Endothelial cell of umbilical vein (primary cell): ENCODE measurements around the gene GAD2. TPM values are rescaled to one million over a fixed set of nuclear protein-coding genes. Genes with fewer than 3 reads are reported as not detected.

ENCODE experiments used
- BruUV-seq: library from RNA; stranded (reverse); fragments of 400-500 nt; replicated peaks from 2 replicates; lab custom pipeline; 2021; lab: Mats Ljungman, UMichigan
- CTCF ChIA-PET: fragments of 300-600, 350-600 bp; sonication (Branson Sonifier 250); formaldehyde crosslinking; loops from one replicate; lab custom pipeline; 2021; ENCODE audit warnings: antibody characterized with exemption, inconsistent platforms; lab: Charles Lee
- POLR2A ChIA-PET: fragments of 300-600, 350-600 bp; sonication (Branson Sonifier 250); formaldehyde crosslinking; loops from one replicate; lab custom pipeline; 2021; ENCODE audit warnings: antibody characterized with exemption, inconsistent platforms; lab: Charles Lee
- DNase-seq: peaks from one replicate; pipeline ENCODE4 v3.0.0-alpha.2; 2011; ENCODE audit warnings: low read depth, low spot score
- FAIRE-seq: peaks from 2 replicates; lab custom pipeline; 2011; peaks lifted over from hg19 to GRCh38; lab: Jason Lieb, UNC
- H2AFZ ChIP-seq: 2 replicates; pipeline ENCODE4 v1.6.0; 2012; ENCODE audit warnings: low read depth, low read length, control low read depth, inconsistent platforms
- H3K27ac ChIP-seq: 2 replicates; pipeline ENCODE4 v1.5.1; 2011; ENCODE audit warnings: low read depth, mild to moderate bottlenecking, control low read depth, low read length, moderate library complexity; ENCODE audit not compliant: insufficient read depth
- H3K27me3 ChIP-seq, 2 experiments: 2 replicates each; pipeline versions ENCODE4 v1.6.0 to v1.6.1; 2011; ENCODE audit warnings: low read length in 2 of 2, mixed read lengths in 1 of 2; ENCODE audit not compliant: control insufficient read depth in 2 of 2, insufficient read depth in 2 of 2
- H3K36me3 ChIP-seq, 2 experiments: 2 replicates in 1 of 2; 3 replicates in 1 of 2; pipeline ENCODE4 v1.5.1; 2011; ENCODE audit warnings: low read length in 2 of 2, mild to moderate bottlenecking in 1 of 2, moderate library complexity in 1 of 2; ENCODE audit not compliant: control insufficient read depth in 2 of 2, insufficient read depth in 2 of 2; ENCODE audit errors: extremely low read depth in 1 of 2
- H3K4me1 ChIP-seq: 3 replicates; pipeline ENCODE4 v1.5.1; 2011; ENCODE audit warnings: mild to moderate bottlenecking, low read length; ENCODE audit not compliant: control insufficient read depth, insufficient read depth; ENCODE audit errors: extremely low read depth
- H3K4me2 ChIP-seq: 2 replicates; pipeline ENCODE4 v1.6.1; 2011; ENCODE audit warnings: low read length, control low read depth, mixed read lengths; ENCODE audit not compliant: insufficient read depth
- H3K4me3 ChIP-seq, 3 experiments: fragments of 200-600 bp in 1 of 3; sonication (generic), shearing (Covaris generic) in 1 of 3; replicated peaks in 1 of 3; 2 replicates each; pipeline ENCODE4 v1.5.1; 2011 to 2016; ENCODE audit warnings: control low read depth in 3 of 3, low read length in 3 of 3, mild to moderate bottlenecking in 2 of 3, inconsistent platforms in 1 of 3, low read depth in 1 of 3, moderate library complexity in 1 of 3; ENCODE audit not compliant: insufficient read depth in 1 of 3
- H3K79me2 ChIP-seq: 2 replicates; pipeline ENCODE4 v1.6.0; 2012; ENCODE audit warnings: low read length, inconsistent platforms; ENCODE audit not compliant: control insufficient read depth, insufficient read depth
- H3K9ac ChIP-seq: replicated peaks from 2 replicates; pipeline ENCODE3; 2011; ENCODE audit warnings: low read length, control low read depth; ENCODE audit not compliant: insufficient read depth; ENCODE audit errors: extremely low read depth
- H3K9me1 ChIP-seq: replicated peaks from 3 replicates; pipeline ENCODE4 v1.6.0; 2011; ENCODE audit warnings: mild to moderate bottlenecking, low read length; ENCODE audit not compliant: control insufficient read depth, insufficient read depth; ENCODE audit errors: extremely low read depth
- H3K9me3 ChIP-seq: replicated peaks from 2 replicates; pipeline ENCODE4 v1.5.1; 2012; ENCODE audit warnings: low read length, inconsistent platforms; ENCODE audit not compliant: control insufficient read depth, insufficient read depth
- H4K20me1 ChIP-seq: replicated peaks from 2 replicates; pipeline ENCODE3; 2011; ENCODE audit warnings: mild to moderate bottlenecking, low read length; ENCODE audit not compliant: control insufficient read depth, insufficient read depth; ENCODE audit errors: extremely low read depth
- EZH2 ChIP-seq: IDR thresholded peaks from 2 replicates; pipeline ENCODE4 v1.6.1; 2012; ENCODE audit warnings: borderline replicate concordance, low read depth, mild to moderate bottlenecking, moderate library complexity, low read length, inconsistent platforms; ENCODE audit not compliant: severe bottlenecking
- FOS ChIP-seq: IDR thresholded peaks from 2 replicates; pipeline ENCODE4 v1.6.1; 2011; ENCODE audit warnings: mild to moderate bottlenecking, low read length, moderate library complexity, borderline replicate concordance; ENCODE audit not compliant: insufficient read depth
- GATA2 ChIP-seq: IDR thresholded peaks from 2 replicates; pipeline ENCODE4 v1.7.0; 2011; ENCODE audit warnings: low read depth, mild to moderate bottlenecking, moderate library complexity, mixed read lengths, low read length; ENCODE audit not compliant: insufficient read length, insufficient read depth
- JUN ChIP-seq: IDR thresholded peaks from 2 replicates; pipeline ENCODE4 v1.6.1; 2011; ENCODE audit warnings: borderline replicate concordance, low read depth; ENCODE audit not compliant: insufficient read length, insufficient read depth
- MYC ChIP-seq: IDR thresholded peaks from one replicate; pipeline ENCODE4 v1.6.1; 2011; ENCODE audit warnings: mild to moderate bottlenecking, low read depth, low read length
- POLR2A ChIP-seq: IDR thresholded peaks from 2 replicates; pipeline ENCODE4 v1.6.1; 2012; ENCODE audit warnings: low read depth, mild to moderate bottlenecking, control low read depth, low read length
- POLR2AphosphoS5 ChIP-seq: IDR thresholded peaks from 2 replicates; pipeline ENCODE4 v1.6.1; 2012; ENCODE audit warnings: low read depth, mild to moderate bottlenecking, control low read depth, low read length, moderate library complexity; ENCODE audit not compliant: insufficient read depth
- dilution Hi-C: fragments of 300-500 bp; cut with MboI; formaldehyde crosslinking; loops from one replicate; pipeline ENCODE4 v1.15.0; 2019; ENCODE audit warnings: low sequenced_read_pairs; ENCODE audit not compliant: extremely low pct_ligation_motif_present
- intact Hi-C: fragments of 100-400 bp; cut with micrococcal nuclease; formaldehyde crosslinking; loops from one replicate; pipeline ENCODE4 v1.10.0; 2022
- polyA plus RNA-seq, 4 experiments: library from polyadenylated mRNA; depleted of rRNA in 3 of 4; stranded (reverse) in 3 of 4; unstranded in 1 of 4; fragments of >200 nt; gene quantifications; 2 replicates each; pipeline versions ENCODE4 v1.2.1 to v1.2.3, GENCODE V29; 2011 to 2012; ENCODE audit warnings: missing spikeins in 1 of 4
- total RNA-seq: library from RNA; stranded (reverse); gene quantifications from 2 replicates; pipeline ENCODE4 v1.2.3, GENCODE V29; 2021
- TF ChIP-seq, protein P1 (sequence below): IDR thresholded peaks from 2 replicates; pipeline ENCODE4 v1.6.1; 2011; ENCODE audit not compliant: insufficient read depth, insufficient read length
- TF ChIP-seq, protein P2 (sequence below), 2 donors: IDR thresholded peaks; 1 replicate in 1 of 2; 2 replicates in 1 of 2; pipeline ENCODE4 v1.5.1; 2011; ENCODE audit warnings: low read length in 2 of 2, mild to moderate bottlenecking in 2 of 2, moderate library complexity in 2 of 2, control low read depth in 1 of 2, inconsistent platforms in 1 of 2, low read depth in 1 of 2; ENCODE audit not compliant: insufficient read depth in 1 of 2; ENCODE audit errors: extremely low read depth in 1 of 2

The GAD2 gene
- total and polyA plus RNA-seq, 2 donors (not counting 3 experiments of a cell fraction or from before 2014, with no cell fraction given): not detected

DNA sequence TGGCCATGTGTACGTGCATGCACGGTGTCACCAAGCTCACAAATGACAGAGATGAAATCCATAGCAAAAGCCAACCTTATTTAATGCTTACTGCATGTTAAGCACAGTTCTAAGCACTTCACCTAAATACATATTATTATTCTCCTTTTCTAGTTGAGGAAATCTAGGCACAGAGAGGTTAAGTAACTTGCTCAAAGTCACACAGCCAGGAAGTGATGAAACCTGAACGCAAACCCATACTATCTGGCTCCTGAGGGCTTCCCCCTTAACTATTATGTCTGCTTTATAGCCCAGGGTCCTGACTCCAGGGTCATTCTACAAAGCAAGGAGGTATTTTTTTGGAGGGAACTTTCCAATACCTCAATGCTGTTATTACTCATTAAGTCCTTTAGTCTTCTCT, 61.7 kb downstream of the GAD2 start:
- FAIRE-seq: no peak
- dilution Hi-C loops (no loop called here), intact Hi-C loops (no loop called here)
- Histone ChIP-seq H4K20me1 (no peaks in the 10 kb centered on the region), H3K4me2 (no peak overlapping the region), H3K9me3 (peaks cover 4% of the 10 kb centered on the region), H3K9ac (no peak overlapping the region), H3K4me1 (no peaks in the 10 kb centered on the region), H3K79me2 (no peaks in the 10 kb centered on the region), H2AFZ (no peak overlapping the region), H3K4me3 (no peak overlapping the region), H3K27ac (no peak overlapping the region), H3K9me1 (no peaks in the 10 kb centered on the region), H3K36me3 (no peaks in the 10 kb centered on the region), H3K27me3 (no peaks in the 10 kb centered on the region)
- POLR2A ChIA-PET: no interaction called here
- CTCF ChIA-PET: no interaction called here
- TF ChIP-seq, protein P1, sequence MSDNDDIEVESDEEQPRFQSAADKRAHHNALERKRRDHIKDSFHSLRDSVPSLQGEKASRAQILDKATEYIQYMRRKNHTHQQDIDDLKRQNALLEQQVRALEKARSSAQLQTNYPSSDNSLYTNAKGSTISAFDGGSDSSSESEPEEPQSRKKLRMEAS: no peak
- TF ChIP-seq MYC (no peak), JUN (no peak), GATA2 (no peak), EZH2 (no peak), POLR2A (no peak), POLR2AphosphoS5 (no peak), FOS (no peak)
- TF ChIP-seq, protein P2, sequence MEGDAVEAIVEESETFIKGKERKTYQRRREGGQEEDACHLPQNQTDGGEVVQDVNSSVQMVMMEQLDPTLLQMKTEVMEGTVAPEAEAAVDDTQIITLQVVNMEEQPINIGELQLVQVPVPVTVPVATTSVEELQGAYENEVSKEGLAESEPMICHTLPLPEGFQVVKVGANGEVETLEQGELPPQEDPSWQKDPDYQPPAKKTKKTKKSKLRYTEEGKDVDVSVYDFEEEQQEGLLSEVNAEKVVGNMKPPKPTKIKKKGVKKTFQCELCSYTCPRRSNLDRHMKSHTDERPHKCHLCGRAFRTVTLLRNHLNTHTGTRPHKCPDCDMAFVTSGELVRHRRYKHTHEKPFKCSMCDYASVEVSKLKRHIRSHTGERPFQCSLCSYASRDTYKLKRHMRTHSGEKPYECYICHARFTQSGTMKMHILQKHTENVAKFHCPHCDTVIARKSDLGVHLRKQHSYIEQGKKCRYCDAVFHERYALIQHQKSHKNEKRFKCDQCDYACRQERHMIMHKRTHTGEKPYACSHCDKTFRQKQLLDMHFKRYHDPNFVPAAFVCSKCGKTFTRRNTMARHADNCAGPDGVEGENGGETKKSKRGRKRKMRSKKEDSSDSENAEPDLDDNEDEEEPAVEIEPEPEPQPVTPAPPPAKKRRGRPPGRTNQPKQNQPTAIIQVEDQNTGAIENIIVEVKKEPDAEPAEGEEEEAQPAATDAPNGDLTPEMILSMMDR (IDR thresholded peaks at IDR 0.05; ENCODE audit: extremely low read depth in 1 of 2, insufficient read depth in 1 of 2, low read depth in 1 of 2, low read length in 2 of 2): no peak
- no peak for DNase-seq
- no TSS peak for BruUV-seq
